ENCODE results near the gene SMCO1.

The SMCO1 gene

DNA sequence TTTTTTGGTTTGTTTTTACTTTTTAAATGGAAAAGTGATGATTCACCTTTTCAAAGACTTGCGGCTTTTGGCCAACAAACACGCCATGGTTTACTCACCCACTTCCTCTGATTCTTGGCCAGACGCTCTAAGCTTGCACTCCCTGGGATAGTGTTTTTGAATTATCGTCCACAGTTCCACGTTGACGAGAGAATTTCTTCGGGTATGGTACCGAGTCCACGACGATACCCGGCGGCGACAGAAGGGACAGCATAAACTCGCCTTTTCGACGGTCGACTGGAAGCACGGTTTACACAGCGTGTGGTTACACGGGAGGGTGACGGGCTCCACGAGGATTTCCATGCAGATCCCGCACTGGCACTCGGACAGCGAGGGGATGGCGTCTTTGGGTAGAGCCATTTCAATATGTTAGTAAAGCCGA lies 12.4 kb downstream of the SMCO1 start:
- FAIRE-seq (no peak), DNase-seq (ENCODE audit: insufficient read length) (peak; percentile 14)
- no peak; the same call in 1 of the 2 replicates for TF ChIP-seq POLR2AphosphoS5 (IDR thresholded peaks at IDR 0.05; ENCODE audit: low read depth, low read length)
- TF ChIP-seq TAF1 (IDR thresholded peaks at IDR 0.05; ENCODE audit: borderline replicate concordance, low read depth, low read length), result no peak
- no peak for TF ChIP-seq POLR2A (IDR thresholded peaks at IDR 0.05; ENCODE audit: low read depth, low read length)

DNA sequence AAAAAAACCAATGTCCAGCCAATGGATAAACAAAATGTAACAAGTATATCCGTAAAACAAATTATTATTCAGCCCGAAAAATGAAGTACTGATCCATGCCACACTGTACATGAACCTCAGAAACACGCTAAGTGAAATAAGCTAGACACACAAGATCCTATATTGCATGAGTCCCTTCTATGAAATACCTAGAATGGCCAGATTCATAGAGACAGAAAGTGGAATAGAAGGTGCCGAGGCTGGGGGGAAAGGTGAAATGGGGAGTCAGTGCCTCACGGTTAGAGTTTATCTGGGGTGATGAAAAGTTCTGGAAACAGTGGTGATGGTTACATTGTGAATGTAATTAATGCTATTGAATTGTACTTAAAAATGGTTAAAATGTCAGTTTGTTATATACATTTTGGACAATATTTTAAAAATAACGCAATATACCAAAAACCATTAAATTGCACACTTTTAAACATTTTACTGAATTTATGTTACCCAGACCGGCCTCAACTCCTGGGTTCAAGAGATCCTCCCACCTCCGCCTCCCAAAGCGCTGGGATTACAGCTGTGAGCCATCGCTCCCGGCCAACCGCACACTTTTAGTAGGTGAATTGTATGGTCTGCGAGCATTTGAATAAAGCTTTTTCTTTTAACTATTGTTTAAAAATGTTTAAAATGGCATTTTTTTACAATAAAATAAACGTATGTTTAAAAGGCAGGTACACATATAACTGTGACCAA lies 13.7 kb downstream of the SMCO1 start:
- no peak for FAIRE-seq
- DNase-seq (ENCODE audit: insufficient read length), result no peak
- TF ChIP-seq POLR2A (IDR thresholded peaks at IDR 0.05; ENCODE audit: low read depth, low read length) (no peak), TAF1 (IDR thresholded peaks at IDR 0.05; ENCODE audit: borderline replicate concordance, low read depth, low read length) (no peak), POLR2AphosphoS5 (IDR thresholded peaks at IDR 0.05; ENCODE audit: low read depth, low read length) (no peak)

DNA sequence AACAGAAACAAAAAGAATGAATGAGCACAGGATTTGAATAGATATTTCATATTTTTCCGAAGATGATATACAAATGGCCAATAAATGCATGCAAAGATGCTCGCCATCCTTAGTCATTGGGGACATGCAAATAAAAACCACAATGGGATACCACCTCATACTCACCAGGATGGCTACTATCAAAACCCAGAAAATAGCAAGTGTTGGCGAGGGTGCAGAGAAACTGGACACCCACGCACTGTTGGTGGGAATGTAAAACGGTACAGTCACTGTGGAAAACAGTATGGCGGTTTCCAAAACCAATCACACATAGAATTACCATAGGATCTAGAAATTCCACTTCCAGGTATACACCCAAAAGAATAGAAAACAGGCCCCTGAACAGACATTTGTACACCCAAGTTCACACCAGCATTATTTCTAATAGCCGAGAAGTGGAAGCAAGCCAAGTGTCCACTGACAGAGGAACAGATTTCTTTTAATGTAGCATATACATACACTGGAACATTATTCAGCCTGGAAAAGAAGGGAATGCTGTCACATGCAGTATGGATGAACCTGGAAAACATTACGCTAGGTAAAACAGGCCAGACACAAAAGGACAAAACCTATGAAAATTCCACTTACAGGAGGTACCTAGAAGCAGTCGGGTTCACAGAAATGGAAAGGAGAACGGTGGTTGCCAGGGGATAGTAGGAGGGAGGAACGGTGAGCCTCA lies 15.2 kb downstream of the SMCO1 start:
- TF ChIP-seq POLR2AphosphoS5 (IDR thresholded peaks at IDR 0.05; ENCODE audit: low read depth, low read length), result no peak
- TF ChIP-seq TAF1 (IDR thresholded peaks at IDR 0.05; ENCODE audit: borderline replicate concordance, low read depth, low read length), result no peak
- no peak for TF ChIP-seq POLR2A (IDR thresholded peaks at IDR 0.05; ENCODE audit: low read depth, low read length)
- FAIRE-seq, result no peak
- no peak for DNase-seq (ENCODE audit: insufficient read length)

DNA sequence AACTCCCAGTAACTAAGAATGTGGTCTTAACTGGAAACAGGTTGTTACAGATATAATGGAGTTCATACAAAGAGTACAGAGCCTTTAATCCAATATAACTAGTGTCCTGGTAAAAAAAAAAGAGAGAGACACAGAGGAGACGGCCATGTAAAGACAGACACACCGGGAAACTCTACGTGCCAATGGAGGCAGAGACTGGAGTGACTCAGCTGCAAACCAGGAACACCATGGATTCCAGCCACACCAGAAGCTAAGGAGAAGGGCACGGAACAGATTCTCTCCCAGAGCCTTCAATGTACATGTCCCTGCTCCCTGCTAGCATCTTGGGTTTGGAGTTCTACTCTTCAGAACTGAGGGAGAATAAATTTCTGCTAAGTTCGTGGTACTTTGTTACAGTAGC lies 16.1 kb downstream of the SMCO1 start:
- TF ChIP-seq TAF1 (IDR thresholded peaks at IDR 0.05; ENCODE audit: borderline replicate concordance, low read depth, low read length) (no peak), POLR2AphosphoS5 (IDR thresholded peaks at IDR 0.05; ENCODE audit: low read depth, low read length) (no peak), POLR2A (IDR thresholded peaks at IDR 0.05; ENCODE audit: low read depth, low read length) (no peak)
- no peak for FAIRE-seq
- DNase-seq (ENCODE audit: insufficient read length), result no peak

DNA sequence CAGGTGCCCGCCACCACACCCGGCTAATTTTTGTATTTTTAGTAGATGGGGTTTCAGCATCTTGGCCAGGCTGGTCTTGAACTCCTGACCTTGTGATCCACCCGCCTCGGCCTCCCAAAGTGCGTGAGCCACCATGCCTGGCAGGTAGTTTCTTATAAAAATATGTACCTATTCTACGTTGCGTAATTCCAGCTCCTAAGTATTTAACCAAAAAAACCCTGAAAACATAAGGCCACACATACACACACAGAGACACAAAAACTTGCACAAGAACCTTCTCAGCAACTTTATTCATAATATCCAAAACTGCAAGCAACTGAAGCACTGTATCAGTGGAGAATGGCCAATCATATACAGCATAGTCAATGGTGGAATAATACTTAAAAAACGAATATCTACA lies 16.8 kb downstream of the SMCO1 start:
- DNase-seq (ENCODE audit: insufficient read length) (no peak), FAIRE-seq (no peak)
- no peak for TF ChIP-seq TAF1 (IDR thresholded peaks at IDR 0.05; ENCODE audit: borderline replicate concordance, low read depth, low read length)
- no peak for TF ChIP-seq POLR2A (IDR thresholded peaks at IDR 0.05; ENCODE audit: low read depth, low read length)
- no peak for TF ChIP-seq POLR2AphosphoS5 (IDR thresholded peaks at IDR 0.05; ENCODE audit: low read depth, low read length)

DNA sequence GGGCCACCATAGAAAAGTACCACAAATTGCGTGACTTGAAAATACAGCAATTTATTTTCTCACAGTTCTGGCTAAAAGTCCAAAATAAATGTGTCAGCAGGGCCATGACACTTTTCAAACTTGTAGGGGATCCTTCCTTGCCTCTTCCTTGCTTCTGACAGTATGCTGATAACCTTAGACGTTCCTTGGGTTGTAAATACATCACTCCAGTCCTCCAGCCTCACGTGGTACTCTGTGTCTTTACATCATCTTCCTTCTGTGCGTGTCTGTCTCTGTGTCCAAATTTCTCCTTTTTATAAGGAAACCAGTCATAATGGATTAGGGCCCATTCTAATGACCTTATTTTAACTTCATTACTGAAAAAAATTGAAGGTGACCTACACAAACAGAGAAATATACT lies 19.0 kb downstream of the SMCO1 start:
- TF ChIP-seq POLR2AphosphoS5 (IDR thresholded peaks at IDR 0.05; ENCODE audit: low read depth, low read length) (no peak), TAF1 (IDR thresholded peaks at IDR 0.05; ENCODE audit: borderline replicate concordance, low read depth, low read length) (no peak), POLR2A (IDR thresholded peaks at IDR 0.05; ENCODE audit: low read depth, low read length) (no peak)
- FAIRE-seq (no peak), DNase-seq (ENCODE audit: insufficient read length) (no peak)

DNA sequence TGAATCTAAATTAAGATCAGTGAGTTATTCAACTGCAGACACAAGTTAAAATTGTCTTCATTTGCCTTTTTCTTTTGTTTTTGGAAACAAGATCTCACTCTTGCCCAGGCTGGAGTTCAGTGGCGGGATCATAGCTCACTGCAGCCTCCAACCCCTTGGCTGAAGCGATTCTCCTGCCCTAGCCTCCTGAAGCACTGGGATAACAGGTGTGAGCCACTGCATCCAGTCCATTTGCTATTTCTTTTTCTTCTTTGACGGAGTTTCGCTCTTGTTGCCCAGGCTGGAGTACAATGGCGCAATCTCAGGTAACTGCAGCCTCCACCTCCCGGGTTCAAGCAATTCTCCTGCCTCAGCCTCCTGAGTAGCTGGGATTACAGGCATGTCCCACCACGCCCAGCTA lies 21.9 kb downstream of the SMCO1 start:
- FAIRE-seq (no peak), DNase-seq (ENCODE audit: insufficient read length) (no peak)
- no peak for TF ChIP-seq POLR2A (IDR thresholded peaks at IDR 0.05; ENCODE audit: low read depth, low read length)
- no peak for TF ChIP-seq TAF1 (IDR thresholded peaks at IDR 0.05; ENCODE audit: borderline replicate concordance, low read depth, low read length)
- TF ChIP-seq POLR2AphosphoS5 (IDR thresholded peaks at IDR 0.05; ENCODE audit: low read depth, low read length), result no peak

DNA sequence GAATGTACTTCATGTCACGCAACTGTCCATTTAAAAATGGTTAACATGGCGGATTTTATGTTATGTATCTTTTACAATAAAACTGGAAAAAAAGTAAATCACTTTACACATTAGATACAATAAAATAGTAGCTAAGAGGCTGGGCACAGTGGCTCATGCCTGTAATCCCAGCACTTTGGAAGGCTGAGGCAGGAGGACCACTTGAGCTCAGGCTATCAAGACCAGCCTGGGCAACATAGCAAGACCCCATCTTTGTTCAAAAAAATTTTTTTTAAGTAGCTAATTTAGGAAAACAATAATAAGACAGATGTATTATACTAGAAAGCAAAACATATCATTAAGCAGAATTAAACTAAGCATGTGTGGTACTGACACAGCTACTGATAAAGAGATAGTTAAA lies 23.1 kb downstream of the SMCO1 start:
- no peak for TF ChIP-seq POLR2A (IDR thresholded peaks at IDR 0.05; ENCODE audit: low read depth, low read length)
- no peak for TF ChIP-seq POLR2AphosphoS5 (IDR thresholded peaks at IDR 0.05; ENCODE audit: low read depth, low read length)
- no peak for TF ChIP-seq TAF1 (IDR thresholded peaks at IDR 0.05; ENCODE audit: borderline replicate concordance, low read depth, low read length)
- FAIRE-seq (no peak), DNase-seq (ENCODE audit: insufficient read length) (no peak)

DNA sequence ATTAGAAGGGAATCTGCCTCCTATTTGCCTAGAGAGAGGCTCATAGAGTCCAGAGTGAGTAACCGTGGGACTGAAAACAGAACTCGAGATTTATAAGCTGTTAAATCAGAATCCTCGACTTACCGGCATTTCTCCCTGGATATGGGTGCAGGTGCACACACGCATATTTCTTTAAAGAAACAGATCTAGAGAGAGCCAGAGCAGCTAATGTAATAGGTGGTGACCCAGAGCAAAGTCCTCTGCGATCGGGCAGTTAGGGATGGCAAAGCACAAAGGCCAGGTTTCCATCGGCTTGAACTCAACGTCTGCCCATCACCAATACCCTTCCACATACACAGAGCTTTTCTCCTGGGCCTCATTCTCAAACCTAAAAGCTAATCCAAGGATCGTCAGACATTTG lies 25.4 kb downstream of the SMCO1 start:
- FAIRE-seq, result no peak
- TF ChIP-seq TAF1 (IDR thresholded peaks at IDR 0.05; ENCODE audit: borderline replicate concordance, low read depth, low read length), result no peak
- TF ChIP-seq POLR2A (IDR thresholded peaks at IDR 0.05; ENCODE audit: low read depth, low read length), result no peak
- no peak for TF ChIP-seq POLR2AphosphoS5 (IDR thresholded peaks at IDR 0.05; ENCODE audit: low read depth, low read length)

DNA sequence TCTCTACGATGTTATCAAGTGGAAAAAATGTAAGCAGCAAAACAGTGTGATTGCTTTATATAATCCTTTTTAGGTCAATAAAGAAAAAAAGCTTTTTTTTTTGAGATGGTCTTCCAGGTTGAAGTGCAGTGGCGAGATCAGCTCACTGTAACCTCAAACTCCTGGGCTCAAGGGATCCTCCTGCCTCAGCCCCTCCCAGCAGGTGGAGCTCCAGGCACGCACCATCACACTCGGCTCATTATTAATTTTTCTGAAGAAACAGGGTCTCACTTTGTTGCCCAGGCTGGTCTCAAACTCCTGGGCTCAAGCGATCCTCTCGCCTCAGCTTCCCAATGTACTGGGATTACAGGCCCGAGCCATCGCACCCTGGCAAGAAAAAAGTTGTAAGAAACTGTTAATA lies 28.9 kb downstream of the SMCO1 start:
- TF ChIP-seq POLR2A (IDR thresholded peaks at IDR 0.05; ENCODE audit: low read depth, low read length) (no peak), TAF1 (IDR thresholded peaks at IDR 0.05; ENCODE audit: borderline replicate concordance, low read depth, low read length) (no peak), POLR2AphosphoS5 (IDR thresholded peaks at IDR 0.05; ENCODE audit: low read depth, low read length) (no peak)
- FAIRE-seq, result no peak

More for the DNA sequence above, 25.4 kb downstream of the SMCO1 start:
- DNase-seq (ENCODE audit: insufficient read length), result no peak

DNA sequence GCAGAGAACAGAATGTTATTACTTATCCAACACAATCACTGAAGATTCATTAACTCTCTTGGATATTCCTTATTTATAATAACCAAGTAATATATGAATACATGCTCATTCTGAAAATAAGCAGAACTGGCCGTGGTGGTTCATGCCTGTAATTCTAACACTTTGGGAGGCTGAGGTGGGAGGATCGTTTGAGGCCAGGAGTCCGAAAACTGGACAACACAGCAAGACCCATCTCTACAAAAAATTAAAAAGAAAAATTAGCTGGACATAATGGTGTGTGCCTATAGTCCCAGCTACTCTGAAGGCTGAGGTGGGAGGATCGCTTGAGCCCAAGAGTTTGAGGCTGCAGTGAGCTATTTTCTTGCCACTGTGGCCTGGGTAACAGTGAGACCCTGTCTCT lies 37.5 kb downstream of the SMCO1 start:
- TF ChIP-seq TAF1 (IDR thresholded peaks at IDR 0.05; ENCODE audit: borderline replicate concordance, low read depth, low read length), result no peak
- no peak for TF ChIP-seq POLR2AphosphoS5 (IDR thresholded peaks at IDR 0.05; ENCODE audit: low read depth, low read length)
- no peak for TF ChIP-seq POLR2A (IDR thresholded peaks at IDR 0.05; ENCODE audit: low read depth, low read length)
- FAIRE-seq (no peak), DNase-seq (ENCODE audit: insufficient read length) (no peak)

More for the DNA sequence above, 28.9 kb downstream of the SMCO1 start:
- no peak for DNase-seq (ENCODE audit: insufficient read length)

DNA sequence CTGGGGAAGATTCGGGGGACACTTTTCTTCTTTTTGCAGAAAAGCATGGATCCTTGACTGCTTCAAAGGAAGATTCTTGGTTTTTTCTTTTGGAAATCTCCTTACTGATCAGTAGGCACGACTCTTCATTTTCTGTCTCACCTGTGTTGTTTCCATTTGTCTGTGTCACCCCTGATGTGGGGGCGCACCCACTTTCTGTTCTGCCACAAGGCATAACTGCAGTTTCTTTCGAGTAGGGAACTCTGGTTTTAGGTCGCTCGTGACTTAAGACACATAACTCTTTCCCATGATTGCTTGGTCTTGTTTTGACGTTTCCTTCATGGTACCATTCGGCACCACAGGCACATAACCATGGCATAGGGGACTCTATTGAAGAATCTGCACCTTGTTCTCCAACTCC lies 42.9 kb downstream of the SMCO1 start:
- TF ChIP-seq TAF1 (IDR thresholded peaks at IDR 0.05; ENCODE audit: borderline replicate concordance, low read depth, low read length) (no peak), POLR2AphosphoS5 (IDR thresholded peaks at IDR 0.05; ENCODE audit: low read depth, low read length) (no peak)
- DNase-seq (ENCODE audit: insufficient read length), result no peak
- no peak for FAIRE-seq
